ENCODE data around the gene BRAT1. TPM values are rescaled to one million over a fixed set of nuclear protein-coding genes. Genes with fewer than 3 reads are reported as not detected.

The BRAT1 gene
- total and polyA plus RNA-seq, 2 experiments from 2014 or later: 32.5 to 76.8 TPM

DNA sequence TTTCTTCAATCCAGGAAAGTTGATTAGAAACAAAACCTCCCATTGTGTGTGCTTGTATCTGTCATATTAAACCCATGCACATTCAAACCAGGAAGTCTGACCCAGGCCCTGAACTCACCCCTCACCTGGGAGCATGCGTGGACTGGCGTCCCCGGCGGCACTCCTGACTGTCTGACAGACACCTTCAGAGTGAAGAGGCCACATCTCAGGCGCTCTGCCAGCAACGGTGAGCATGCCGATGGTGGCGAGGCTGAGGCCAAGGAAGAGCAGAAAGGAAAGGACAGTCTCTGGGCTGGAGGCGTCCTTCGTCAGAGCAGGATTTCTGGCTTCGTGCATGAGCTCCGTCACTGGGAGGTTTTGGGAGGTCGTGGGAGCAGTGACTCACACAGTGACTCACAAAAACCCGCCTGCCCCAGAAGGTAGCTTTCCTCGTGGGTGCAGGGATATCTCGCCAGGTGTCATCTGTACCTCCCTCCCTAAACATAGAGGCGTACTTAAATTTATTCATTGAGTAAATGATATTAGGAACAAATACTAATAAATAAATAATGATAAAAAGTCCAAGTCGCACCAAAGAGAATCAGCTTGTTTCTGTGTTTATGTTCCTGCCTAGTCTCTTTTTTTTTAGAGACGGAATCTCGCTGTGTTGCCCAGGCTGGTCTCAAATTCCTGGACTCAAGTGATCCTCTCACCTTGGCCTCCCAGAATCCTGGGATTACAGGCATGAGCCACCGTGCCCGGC is 16.9 kb upstream of the BRAT1 start (continued):
- TF ChIP-seq, protein P1, sequence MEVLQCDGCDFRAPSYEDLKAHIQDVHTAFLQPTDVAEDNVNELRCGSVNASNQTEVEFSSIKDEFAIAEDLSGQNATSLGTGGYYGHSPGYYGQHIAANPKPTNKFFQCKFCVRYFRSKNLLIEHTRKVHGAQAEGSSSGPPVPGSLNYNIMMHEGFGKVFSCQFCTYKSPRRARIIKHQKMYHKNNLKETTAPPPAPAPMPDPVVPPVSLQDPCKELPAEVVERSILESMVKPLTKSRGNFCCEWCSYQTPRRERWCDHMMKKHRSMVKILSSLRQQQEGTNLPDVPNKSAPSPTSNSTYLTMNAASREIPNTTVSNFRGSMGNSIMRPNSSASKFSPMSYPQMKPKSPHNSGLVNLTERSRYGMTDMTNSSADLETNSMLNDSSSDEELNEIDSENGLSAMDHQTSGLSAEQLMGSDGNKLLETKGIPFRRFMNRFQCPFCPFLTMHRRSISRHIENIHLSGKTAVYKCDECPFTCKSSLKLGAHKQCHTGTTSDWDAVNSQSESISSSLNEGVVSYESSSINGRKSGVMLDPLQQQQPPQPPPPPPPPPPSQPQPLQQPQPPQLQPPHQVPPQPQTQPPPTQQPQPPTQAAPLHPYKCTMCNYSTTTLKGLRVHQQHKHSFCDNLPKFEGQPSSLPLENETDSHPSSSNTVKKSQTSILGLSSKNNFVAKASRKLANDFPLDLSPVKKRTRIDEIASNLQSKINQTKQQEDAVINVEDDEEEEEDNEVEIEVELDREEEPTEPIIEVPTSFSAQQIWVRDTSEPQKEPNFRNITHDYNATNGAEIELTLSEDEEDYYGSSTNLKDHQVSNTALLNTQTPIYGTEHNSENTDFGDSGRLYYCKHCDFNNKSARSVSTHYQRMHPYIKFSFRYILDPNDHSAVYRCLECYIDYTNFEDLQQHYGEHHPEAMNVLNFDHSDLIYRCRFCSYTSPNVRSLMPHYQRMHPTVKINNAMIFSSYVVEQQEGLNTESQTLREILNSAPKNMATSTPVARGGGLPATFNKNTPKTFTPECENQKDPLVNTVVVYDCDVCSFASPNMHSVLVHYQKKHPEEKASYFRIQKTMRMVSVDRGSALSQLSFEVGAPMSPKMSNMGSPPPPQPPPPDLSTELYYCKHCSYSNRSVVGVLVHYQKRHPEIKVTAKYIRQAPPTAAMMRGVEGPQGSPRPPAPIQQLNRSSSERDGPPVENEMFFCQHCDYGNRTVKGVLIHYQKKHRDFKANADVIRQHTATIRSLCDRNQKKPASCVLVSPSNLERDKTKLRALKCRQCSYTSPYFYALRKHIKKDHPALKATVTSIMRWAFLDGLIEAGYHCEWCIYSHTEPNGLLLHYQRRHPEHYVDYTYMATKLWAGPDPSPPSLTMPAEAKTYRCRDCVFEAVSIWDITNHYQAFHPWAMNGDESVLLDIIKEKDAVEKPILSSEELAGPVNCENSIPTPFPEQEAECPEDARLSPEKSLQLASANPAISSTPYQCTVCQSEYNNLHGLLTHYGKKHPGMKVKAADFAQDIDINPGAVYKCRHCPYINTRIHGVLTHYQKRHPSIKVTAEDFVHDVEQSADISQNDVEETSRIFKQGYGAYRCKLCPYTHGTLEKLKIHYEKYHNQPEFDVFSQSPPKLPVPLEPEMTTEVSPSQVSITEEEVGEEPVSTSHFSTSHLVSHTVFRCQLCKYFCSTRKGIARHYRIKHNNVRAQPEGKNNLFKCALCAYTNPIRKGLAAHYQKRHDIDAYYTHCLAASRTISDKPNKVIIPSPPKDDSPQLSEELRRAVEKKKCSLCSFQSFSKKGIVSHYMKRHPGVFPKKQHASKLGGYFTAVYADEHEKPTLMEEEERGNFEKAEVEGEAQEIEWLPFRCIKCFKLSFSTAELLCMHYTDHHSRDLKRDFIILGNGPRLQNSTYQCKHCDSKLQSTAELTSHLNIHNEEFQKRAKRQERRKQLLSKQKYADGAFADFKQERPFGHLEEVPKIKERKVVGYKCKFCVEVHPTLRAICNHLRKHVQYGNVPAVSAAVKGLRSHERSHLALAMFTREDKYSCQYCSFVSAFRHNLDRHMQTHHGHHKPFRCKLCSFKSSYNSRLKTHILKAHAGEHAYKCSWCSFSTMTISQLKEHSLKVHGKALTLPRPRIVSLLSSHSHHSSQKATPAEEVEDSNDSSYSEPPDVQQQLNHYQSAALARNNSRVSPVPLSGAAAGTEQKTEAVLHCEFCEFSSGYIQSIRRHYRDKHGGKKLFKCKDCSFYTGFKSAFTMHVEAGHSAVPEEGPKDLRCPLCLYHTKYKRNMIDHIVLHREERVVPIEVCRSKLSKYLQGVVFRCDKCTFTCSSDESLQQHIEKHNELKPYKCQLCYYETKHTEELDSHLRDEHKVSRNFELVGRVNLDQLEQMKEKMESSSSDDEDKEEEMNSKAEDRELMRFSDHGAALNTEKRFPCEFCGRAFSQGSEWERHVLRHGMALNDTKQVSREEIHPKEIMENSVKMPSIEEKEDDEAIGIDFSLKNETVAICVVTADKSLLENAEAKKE (CRISPR knock-in tag; IDR thresholded peaks at IDR 0.05): no peak
- TF ChIP-seq ZNF114 (CRISPR knock-in tag; IDR thresholded peaks at IDR 0.05) (no peak), CREB1 (CRISPR knock-in tag; IDR thresholded peaks at IDR 0.05; ENCODE audit: low read depth) (no peak), JUNB (IDR thresholded peaks at IDR 0.05; ENCODE audit: unreplicated experiment) (no peak), NANOG (IDR thresholded peaks at IDR 0.05; ENCODE audit: borderline replicate concordance) (no peak), STAT1 (IDR thresholded peaks at IDR 0.05; ENCODE audit: unreplicated experiment) (no peak)
- TF ChIP-seq, protein P2, sequence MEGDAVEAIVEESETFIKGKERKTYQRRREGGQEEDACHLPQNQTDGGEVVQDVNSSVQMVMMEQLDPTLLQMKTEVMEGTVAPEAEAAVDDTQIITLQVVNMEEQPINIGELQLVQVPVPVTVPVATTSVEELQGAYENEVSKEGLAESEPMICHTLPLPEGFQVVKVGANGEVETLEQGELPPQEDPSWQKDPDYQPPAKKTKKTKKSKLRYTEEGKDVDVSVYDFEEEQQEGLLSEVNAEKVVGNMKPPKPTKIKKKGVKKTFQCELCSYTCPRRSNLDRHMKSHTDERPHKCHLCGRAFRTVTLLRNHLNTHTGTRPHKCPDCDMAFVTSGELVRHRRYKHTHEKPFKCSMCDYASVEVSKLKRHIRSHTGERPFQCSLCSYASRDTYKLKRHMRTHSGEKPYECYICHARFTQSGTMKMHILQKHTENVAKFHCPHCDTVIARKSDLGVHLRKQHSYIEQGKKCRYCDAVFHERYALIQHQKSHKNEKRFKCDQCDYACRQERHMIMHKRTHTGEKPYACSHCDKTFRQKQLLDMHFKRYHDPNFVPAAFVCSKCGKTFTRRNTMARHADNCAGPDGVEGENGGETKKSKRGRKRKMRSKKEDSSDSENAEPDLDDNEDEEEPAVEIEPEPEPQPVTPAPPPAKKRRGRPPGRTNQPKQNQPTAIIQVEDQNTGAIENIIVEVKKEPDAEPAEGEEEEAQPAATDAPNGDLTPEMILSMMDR (conservative IDR thresholded peaks at IDR 0.05; ENCODE audit: low read depth in 2 of 2): no peak

DNA sequence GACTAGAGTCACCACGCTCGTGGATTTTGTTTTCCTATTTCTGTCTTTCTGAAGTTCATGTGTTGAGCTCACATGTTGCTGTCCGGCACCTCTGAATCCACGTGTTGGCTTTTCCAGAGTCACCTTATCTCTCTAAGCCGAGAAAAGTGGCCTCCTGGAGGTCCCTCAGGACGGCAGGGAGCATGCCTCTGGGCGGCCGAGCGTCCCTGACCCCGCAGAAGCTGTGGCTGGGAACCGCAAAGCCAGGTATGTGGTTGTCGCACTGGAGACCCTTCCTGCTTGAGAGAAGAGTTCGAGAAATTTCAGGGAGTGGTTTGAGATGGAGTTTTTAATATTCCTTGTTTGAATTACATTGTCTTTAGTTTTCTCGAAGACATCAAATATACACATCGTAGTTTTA is 16.1 kb upstream of the BRAT1 start:
- Histone ChIP-seq H3K79me2 (replicated peaks; ENCODE audit: insufficient read depth) (no peaks in the 10 kb centered on the region), H4K20me1 (replicated peaks; ENCODE audit: insufficient read depth) (no peaks in the 10 kb centered on the region), H3K9me2 (ENCODE audit: insufficient read depth) (no peaks in the 10 kb centered on the region), H3K4me3 (no peak overlapping the region), H3K36me3 (ENCODE audit: insufficient read depth) (no peaks in the 10 kb centered on the region), H3K4me2 (no peak overlapping the region), H3F3A (replicated peaks; ENCODE audit: low read depth) (peaks cover 12% of the 10 kb centered on the region; the same call in 1 of the 2 replicates), H2AFZ (no peak overlapping the region), H3K27ac (ENCODE audit: low read depth) (no peak overlapping the region), H3K4me1 (ENCODE audit: insufficient read depth) (no peaks in the 10 kb centered on the region; the same call in 1 of the 2 replicates), H3K27me3 (ENCODE audit: insufficient read depth) (no peaks in the 10 kb centered on the region)
- H3K4me1 Mint-ChIP-seq: peaks cover 11% of the 10 kb centered on the region
- no peak for ATAC-seq
- H3K9me3 Mint-ChIP-seq: no peaks in the 10 kb centered on the region
- no peak overlapping the region for H3K27ac Mint-ChIP-seq
- H3K4me3 Mint-ChIP-seq: no peak overlapping the region
- no peak for DNase-seq (ENCODE audit: low spot score)
- peaks cover 8% of the 10 kb centered on the region for H3K27me3 Mint-ChIP-seq (ENCODE audit: insufficient read depth, low read depth, poor library complexity)
- no peaks in the 10 kb centered on the region; the same call in 2 of the 3 replicates for H3K36me3 Mint-ChIP-seq (ENCODE audit: low read depth)
- TF ChIP-seq EZH2phosphoT487 (IDR thresholded peaks at IDR 0.05; ENCODE audit: unreplicated experiment) (no peak), STAT1 (IDR thresholded peaks at IDR 0.05; ENCODE audit: unreplicated experiment) (no peak)
